PC-3 (cell line): Measurements from ENCODE around the gene AHSP. TPM values are rescaled to one million over a fixed set of nuclear protein-coding genes. Genes with fewer than 3 reads are reported as not detected.
"Not testable (repeated sequence)": the region's sequence is repeated elsewhere in the genome, so short reads cannot be mapped to it uniquely, and the experiment has no call there.

ENCODE experiments used
- ATAC-seq: fragments of 200-7000 bp; cut with Tn5 transposase; 2 replicates; pipeline ENCODE4 v1.9.1; 2020; ENCODE audit warnings: mild to moderate bottlenecking, moderate library complexity
- BruUV-seq: library from RNA; stranded (reverse); fragments of 400-500 nt; replicated peaks from 2 replicates; lab custom pipeline; 2021; lab: Mats Ljungman, UMichigan
- CTCF ChIA-PET: fragments of 300-600 bp; sonication (Branson Sonifier 250); formaldehyde crosslinking; loops from one replicate; lab custom pipeline; 2022; ENCODE audit warnings: antibody characterized with exemption; lab: Charles Lee
- POLR2A ChIA-PET: fragments of 300-600 bp; sonication (Branson Sonifier 250); formaldehyde crosslinking; loops from one replicate; lab custom pipeline; 2022; ENCODE audit warnings: antibody characterized with exemption; ENCODE audit not compliant: unreplicated experiment; lab: Charles Lee
- DNase-seq: peaks from one replicate; pipeline ENCODE4 v3.0.0-alpha.2; 2015
- H2AFZ ChIP-seq: fragments of 300-600 bp; sonication (generic); 2 replicates; pipeline ENCODE4 v1.6.0; 2016; ENCODE audit warnings: antibody characterized with exemption, low read length
- H3F3A ChIP-seq: fragments of 300-600 bp; sonication (generic); one replicate; pipeline ENCODE4 v1.6.0; 2017; ENCODE audit warnings: antibody characterized with exemption, low read length, control low read depth, mild to moderate bottlenecking; ENCODE audit not compliant: unreplicated experiment
- H3K27ac ChIP-seq: fragments of 300-600 bp; sonication (generic); 2 replicates; pipeline ENCODE4 v1.5.1; 2016; ENCODE audit warnings: mild to moderate bottlenecking, low read length
- H3K27me3 ChIP-seq: fragments of 300-600 bp; sonication (generic); 2 replicates; pipeline ENCODE4 v1.6.1; 2016; ENCODE audit warnings: low read length, mixed read lengths
- H3K36me3 ChIP-seq: fragments of 300-600 bp; sonication (generic); 2 replicates; pipeline ENCODE4 v1.6.1; 2016; ENCODE audit warnings: low read depth, mixed run types, low read length, mixed read lengths
- H3K4me1 ChIP-seq: fragments of 300-600 bp; sonication (generic); 2 replicates; pipeline ENCODE4 v1.5.1; 2016; ENCODE audit warnings: low read length; ENCODE audit not compliant: insufficient read depth
- H3K4me2 ChIP-seq: fragments of 300-600 bp; sonication (generic); 2 replicates; pipeline ENCODE4 v1.6.0; 2016; ENCODE audit warnings: low read length
- H3K4me3 ChIP-seq: fragments of 300-600 bp; sonication (generic); 2 replicates; pipeline ENCODE4 v1.5.1; 2016; ENCODE audit warnings: mild to moderate bottlenecking, low read length, mixed read lengths
- H3K79me2 ChIP-seq: fragments of 300-600 bp; sonication (generic); 2 replicates; pipeline ENCODE4 v1.6.1; 2017; ENCODE audit warnings: low read length, mixed read lengths
- H3K9ac ChIP-seq: fragments of 300-600 bp; sonication (generic); 2 replicates; pipeline ENCODE4 v1.6.0; 2016; ENCODE audit warnings: mild to moderate bottlenecking, low read length
- H3K9me2 ChIP-seq: fragments of 300-600 bp; sonication (generic); replicated peaks from 2 replicates; pipeline ENCODE4 v1.6.1; 2016; ENCODE audit warnings: mixed run types, low read length, mixed read lengths
- H3K9me3 ChIP-seq: fragments of 300-600 bp; sonication (generic); 2 replicates; pipeline ENCODE4 v1.6.1; 2016; ENCODE audit warnings: low read length, mixed read lengths
- H4K20me1 ChIP-seq: fragments of 300-600 bp; sonication (generic); 2 replicates; pipeline ENCODE4 v1.6.1; 2016; ENCODE audit warnings: low read length, mixed read lengths
- EZH2 ChIP-seq: fragments of 300-600 bp; sonication (generic); IDR thresholded peaks from one replicate; pipeline ENCODE4 v1.6.1; 2017; ENCODE audit warnings: antibody characterized with exemption, mild to moderate bottlenecking, low read length; ENCODE audit not compliant: unreplicated experiment
- EZH2phosphoT487 ChIP-seq: fragments of 300-600 bp; sonication (generic); IDR thresholded peaks from 2 replicates; pipeline ENCODE4 v1.6.1; 2018; ENCODE audit warnings: mild to moderate bottlenecking, antibody characterized with exemption, low read length, borderline replicate concordance
- intact Hi-C: fragments of 100-400 bp; cut with micrococcal nuclease; formaldehyde crosslinking; loops from 2 replicates; pipeline ENCODE4 v1.9.0; 2023
- total RNA-seq: library from RNA; depleted of rRNA; stranded (reverse); fragments of >200 nt; gene quantifications from 2 replicates; pipeline ENCODE4 v1.2.3, GENCODE V29; 2014
- TF ChIP-seq, protein P1 (sequence below): fragments of 300-600 bp; sonication (generic); conservative IDR thresholded peaks from 2 replicates; pipeline ENCODE4 v1.5.1; 2017; ENCODE audit warnings: antibody characterized with exemption, low read depth, mild to moderate bottlenecking, low read length

AHSP gene
- total RNA-seq, 1 experiment from 2014 or later, result not detected

DNA sequence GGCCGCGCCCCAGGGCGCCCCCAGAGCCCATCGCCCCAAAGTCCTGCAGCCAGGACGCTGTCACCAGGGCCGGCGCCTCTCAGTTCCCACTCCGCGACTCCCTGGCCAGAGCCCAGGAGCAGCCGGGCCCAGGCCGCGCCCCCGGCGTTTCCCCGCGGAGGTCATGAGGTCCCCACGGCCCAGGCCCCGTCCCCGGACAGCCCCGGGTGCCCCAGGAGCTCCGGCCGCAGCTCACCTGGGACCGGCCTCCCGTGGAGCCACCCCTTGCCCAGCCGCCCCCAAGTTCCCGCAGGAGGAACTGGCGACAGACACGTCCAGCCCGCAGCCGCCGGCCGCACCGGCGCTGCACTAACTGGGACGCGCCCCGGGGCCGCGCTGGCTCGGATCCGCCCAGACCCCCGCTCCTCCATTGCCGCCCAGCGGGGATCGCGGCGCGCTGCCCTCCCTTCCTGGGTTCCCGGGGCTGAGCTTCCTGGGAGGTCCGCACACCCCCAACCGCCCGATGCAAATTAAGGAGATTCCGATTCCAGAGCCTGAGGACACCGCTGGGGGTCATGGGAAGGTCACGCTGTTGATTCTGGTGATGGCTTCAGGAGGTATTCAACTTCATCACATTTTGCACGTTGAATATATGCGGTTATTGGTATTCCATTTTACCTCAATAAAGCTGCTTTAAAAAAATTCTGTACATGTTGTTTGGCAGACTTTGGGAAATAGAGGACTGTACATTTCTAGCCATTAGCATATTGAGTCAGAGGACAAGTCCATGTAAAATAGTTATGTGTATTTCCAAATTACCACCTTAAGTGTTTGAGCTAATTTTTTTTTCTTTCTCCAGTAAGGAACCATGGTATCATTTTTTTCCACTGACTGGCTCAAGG, 9.9 kb downstream of the AHSP start:
- H3K4me1 ChIP-seq, result no peaks in the 10 kb centered on the region
- ATAC-seq (no peak), DNase-seq (no peak)
- no peak overlapping the region for H2AFZ ChIP-seq
- BruUV-seq, result no TSS peak
- H3K4me2 ChIP-seq, result no peak overlapping the region
- no peaks in the 10 kb centered on the region for H3K27me3 ChIP-seq
- H3K9me3 ChIP-seq, result no peaks in the 10 kb centered on the region
- no peaks in the 10 kb centered on the region for H3K79me2 ChIP-seq
- no peaks in the 10 kb centered on the region for H3K9me2 ChIP-seq
- ChIA-PET POLR2A (no interaction called here), CTCF (no interaction called here)
- H3K27ac ChIP-seq, result no peak overlapping the region
- H3F3A ChIP-seq, result no peaks in the 10 kb centered on the region
- no peak overlapping the region for H3K9ac ChIP-seq
- H4K20me1 ChIP-seq, result no peaks in the 10 kb centered on the region
- no peak overlapping the region for H3K4me3 ChIP-seq
- TF ChIP-seq EZH2 (no peak), EZH2phosphoT487 (no peak)
- TF ChIP-seq, protein P1, sequence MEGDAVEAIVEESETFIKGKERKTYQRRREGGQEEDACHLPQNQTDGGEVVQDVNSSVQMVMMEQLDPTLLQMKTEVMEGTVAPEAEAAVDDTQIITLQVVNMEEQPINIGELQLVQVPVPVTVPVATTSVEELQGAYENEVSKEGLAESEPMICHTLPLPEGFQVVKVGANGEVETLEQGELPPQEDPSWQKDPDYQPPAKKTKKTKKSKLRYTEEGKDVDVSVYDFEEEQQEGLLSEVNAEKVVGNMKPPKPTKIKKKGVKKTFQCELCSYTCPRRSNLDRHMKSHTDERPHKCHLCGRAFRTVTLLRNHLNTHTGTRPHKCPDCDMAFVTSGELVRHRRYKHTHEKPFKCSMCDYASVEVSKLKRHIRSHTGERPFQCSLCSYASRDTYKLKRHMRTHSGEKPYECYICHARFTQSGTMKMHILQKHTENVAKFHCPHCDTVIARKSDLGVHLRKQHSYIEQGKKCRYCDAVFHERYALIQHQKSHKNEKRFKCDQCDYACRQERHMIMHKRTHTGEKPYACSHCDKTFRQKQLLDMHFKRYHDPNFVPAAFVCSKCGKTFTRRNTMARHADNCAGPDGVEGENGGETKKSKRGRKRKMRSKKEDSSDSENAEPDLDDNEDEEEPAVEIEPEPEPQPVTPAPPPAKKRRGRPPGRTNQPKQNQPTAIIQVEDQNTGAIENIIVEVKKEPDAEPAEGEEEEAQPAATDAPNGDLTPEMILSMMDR, result no peak
- no peaks in the 10 kb centered on the region for H3K36me3 ChIP-seq
- intact Hi-C loops, result no loop called here

DNA sequence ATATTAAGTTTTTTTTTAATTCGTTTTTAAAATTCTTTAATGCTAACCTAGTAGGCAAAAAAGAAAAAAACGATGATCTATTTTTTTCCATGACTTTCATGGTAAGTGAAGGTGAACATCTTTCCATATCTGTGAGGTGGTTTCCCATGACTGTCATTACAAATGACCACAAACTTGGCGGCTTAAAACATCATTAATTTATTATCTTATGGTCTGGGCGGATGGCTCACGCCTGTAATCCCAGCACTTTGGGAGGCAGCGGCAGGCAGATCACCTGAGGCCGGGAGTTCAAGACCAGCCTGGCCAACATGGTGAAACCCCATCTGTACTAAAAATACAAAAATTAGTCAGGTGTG, 10.5 kb downstream of the AHSP start:
- POLR2A ChIA-PET, intact Hi-C loops, H3K79me2 ChIP-seq, H3K4me1 ChIP-seq, H3K27ac ChIP-seq, BruUV-seq, ATAC-seq, H3K9ac ChIP-seq, CTCF ChIA-PET, H3K9me3 ChIP-seq, H3F3A ChIP-seq, H3K4me2 ChIP-seq, H3K4me3 ChIP-seq, H3K9me2 ChIP-seq, H3K36me3 ChIP-seq, H3K27me3 ChIP-seq, H4K20me1 ChIP-seq, H2AFZ ChIP-seq, DNase-seq: not testable (repeated sequence)

DNA sequence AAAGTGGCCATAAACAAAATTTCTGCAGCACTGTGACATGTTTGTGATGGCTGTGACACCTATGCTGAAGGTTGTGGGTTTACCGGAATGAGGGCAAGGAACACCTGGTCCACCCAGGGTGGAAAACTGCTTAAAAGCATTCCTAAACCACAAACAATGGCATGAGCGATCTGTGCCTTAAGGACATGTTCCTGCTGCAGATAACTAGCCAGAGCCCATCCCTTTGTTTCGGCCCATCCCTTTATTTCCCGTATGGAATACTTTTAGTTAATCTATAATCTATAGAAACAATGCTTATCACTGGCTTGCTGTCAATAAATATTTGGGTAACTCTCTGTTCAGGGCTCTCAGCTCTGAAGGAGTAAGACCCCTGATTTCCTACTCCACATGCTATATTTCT, 12.1 kb downstream of the AHSP start:
- H2AFZ ChIP-seq, intact Hi-C loops, H3K9ac ChIP-seq, H3K27me3 ChIP-seq, H3K4me1 ChIP-seq, POLR2A ChIA-PET, BruUV-seq, DNase-seq, H3K79me2 ChIP-seq, H3F3A ChIP-seq, H3K4me3 ChIP-seq, CTCF ChIA-PET, H3K4me2 ChIP-seq, H3K9me3 ChIP-seq, H4K20me1 ChIP-seq, H3K27ac ChIP-seq, ATAC-seq, H3K9me2 ChIP-seq, H3K36me3 ChIP-seq: not testable (repeated sequence)
